Measurements from ENCODE around the gene CLIC3. TPM values are rescaled to one million over a fixed set of nuclear protein-coding genes. Genes with fewer than 3 reads are reported as not detected.

Gene CLIC3
- total RNA-seq, 1 donor, result 0.27 TPM

Other genes with a start within 250 kb of the CLIC3 start
- 0.81 TPM for gene LCN6, start 248.0 kb downstream of the CLIC3 start, total RNA-seq
- gene LCN8, start 238.3 kb downstream of the CLIC3 start, total RNA-seq, result not detected
- gene LCN15, start 232.1 kb downstream of the CLIC3 start, total RNA-seq, result not detected
- 47.1 TPM for gene TMEM141, start 205.2 kb downstream of the CLIC3 start, total RNA-seq
- 1.6 TPM for gene CCDC183, start 200.2 kb downstream of the CLIC3 start, total RNA-seq
- gene RABL6, start 188.6 kb downstream of the CLIC3 start, total RNA-seq, result 66.8 TPM
- 0.27 TPM for gene AJM1, start 154.1 kb downstream of the CLIC3 start, total RNA-seq
- 36.9 TPM for gene PHPT1, start 147.2 kb downstream of the CLIC3 start, total RNA-seq
- 1.1 TPM for gene MAMDC4, start 144.2 kb downstream of the CLIC3 start, total RNA-seq
- 211 TPM for gene EDF1, start 130.3 kb downstream of the CLIC3 start, total RNA-seq
- 20.5 TPM for gene TRAF2, start 110.1 kb downstream of the CLIC3 start, total RNA-seq
- gene FBXW5, start 51.8 kb downstream of the CLIC3 start, total RNA-seq, result 179 TPM
- 0.81 TPM for gene C8G, start 51.3 kb downstream of the CLIC3 start, total RNA-seq
- gene LCN12, start 44.3 kb downstream of the CLIC3 start, total RNA-seq, result 0.54 TPM
- not detected for gene PTGDS, start 19.1 kb downstream of the CLIC3 start, total RNA-seq
- gene LCNL1, start 13.6 kb downstream of the CLIC3 start, total RNA-seq, result not detected
- gene PAXX, start 4.1 kb downstream of the CLIC3 start, total RNA-seq, result 16.7 TPM
- 99.1 TPM for gene ABCA2, start 31.7 kb upstream of the CLIC3 start, total RNA-seq
- gene FUT7, start 35.5 kb upstream of the CLIC3 start, total RNA-seq, result 14.3 TPM
- gene NPDC1, start 49.6 kb upstream of the CLIC3 start, total RNA-seq, result 51.2 TPM
- not detected for gene ENTPD2, start 57.5 kb upstream of the CLIC3 start, total RNA-seq
- 4.8 TPM for gene SAPCD2, start 74.0 kb upstream of the CLIC3 start, total RNA-seq
- gene UAP1L1, start 80.9 kb upstream of the CLIC3 start, total RNA-seq, result 14.8 TPM
- 70.8 TPM for gene MAN1B1, start 90.4 kb upstream of the CLIC3 start, total RNA-seq
- 154 TPM for gene DPP7, start 118.2 kb upstream of the CLIC3 start, total RNA-seq
- under 0.01 TPM for gene GRIN1, start 142.6 kb upstream of the CLIC3 start, total RNA-seq
- 2.2 TPM for gene LRRC26, start 173.5 kb upstream of the CLIC3 start, total RNA-seq
- gene TMEM210, start 175.5 kb upstream of the CLIC3 start, total RNA-seq, result not detected
- gene ANAPC2, start 192.0 kb upstream of the CLIC3 start, total RNA-seq, result 59.8 TPM
- gene SSNA1, start 192.1 kb upstream of the CLIC3 start, total RNA-seq, result 78.4 TPM
- 3.0 TPM for gene TPRN, start 204.2 kb upstream of the CLIC3 start, total RNA-seq
- gene TMEM203, start 209.1 kb upstream of the CLIC3 start, total RNA-seq, result 35.5 TPM
- 10.2 TPM for gene NDOR1, start 209.1 kb upstream of the CLIC3 start, total RNA-seq
- gene RNF208, start 225.7 kb upstream of the CLIC3 start, total RNA-seq, result 1.3 TPM
- 0.27 TPM for gene CYSRT1, start 228.6 kb upstream of the CLIC3 start, total RNA-seq
- not detected for gene RNF224, start 230.9 kb upstream of the CLIC3 start, total RNA-seq
- gene SLC34A3, start 234.3 kb upstream of the CLIC3 start, total RNA-seq, result not detected
- 141 TPM for gene TUBB4B, start 244.7 kb upstream of the CLIC3 start, total RNA-seq

Measured in hematopoietic multipotent progenitor cell (in vitro differentiated cells).